HEK293 (cell line): Measurements from ENCODE around the gene CCDC142.

Source experiments
- GLI4 ChIP-seq: fragments of 450-650 bp; formaldehyde crosslinking; IDR thresholded peaks from 2 replicates; pipeline ENCODE4 v1.5.1; 2016; ENCODE audit warnings: missing biosample characterization, missing genetic modification characterization
- GLIS1 ChIP-seq: fragments of 450-650 bp; formaldehyde crosslinking; IDR thresholded peaks from 2 replicates; pipeline ENCODE4 v1.5.1; 2016; ENCODE audit warnings: missing biosample characterization, missing genetic modification characterization
- KLF8 ChIP-seq: fragments of 450-650 bp; formaldehyde crosslinking; IDR thresholded peaks from 2 replicates; pipeline ENCODE4 v1.5.1; 2016; ENCODE audit warnings: missing biosample characterization, missing genetic modification characterization
- KLF9 ChIP-seq: fragments of 450-650 bp; formaldehyde crosslinking; IDR thresholded peaks from 2 replicates; pipeline ENCODE4 v1.5.1; 2016; ENCODE audit warnings: missing biosample characterization, missing genetic modification characterization, low read depth
- OVOL3 ChIP-seq: fragments of 450-650 bp; formaldehyde crosslinking; IDR thresholded peaks from 2 replicates; pipeline ENCODE4 v1.5.1; 2016; ENCODE audit warnings: missing biosample characterization, missing genetic modification characterization
- SP2 ChIP-seq: fragments of 450-650 bp; formaldehyde crosslinking; IDR thresholded peaks from 2 replicates; pipeline ENCODE4 v1.5.1; 2016; ENCODE audit warnings: missing biosample characterization, missing genetic modification characterization
- SP3 ChIP-seq: fragments of 450-650 bp; formaldehyde crosslinking; IDR thresholded peaks from 2 replicates; pipeline ENCODE4 v1.5.1; 2016; ENCODE audit warnings: missing biosample characterization, missing genetic modification characterization
- ZBTB20 ChIP-seq: fragments of 450-650 bp; formaldehyde crosslinking; IDR thresholded peaks from 2 replicates; pipeline ENCODE4 v1.5.1; 2016; ENCODE audit warnings: missing biosample characterization, missing genetic modification characterization
- ZNF214 ChIP-seq: fragments of 450-650 bp; formaldehyde crosslinking; IDR thresholded peaks from 2 replicates; pipeline ENCODE4 v1.5.1; 2017; ENCODE audit warnings: missing biosample characterization, mild to moderate bottlenecking, missing genetic modification characterization, borderline replicate concordance
- ZNF610 ChIP-seq: fragments of 450-650 bp; formaldehyde crosslinking; IDR thresholded peaks from 2 replicates; pipeline ENCODE4 v1.5.1; 2016; ENCODE audit warnings: missing biosample characterization, missing genetic modification characterization, borderline replicate concordance
- ZNF629 ChIP-seq: fragments of 450-650 bp; formaldehyde crosslinking; IDR thresholded peaks from 2 replicates; pipeline ENCODE4 v1.5.1; 2017; ENCODE audit warnings: missing biosample characterization, missing genetic modification characterization
- ZNF677 ChIP-seq: fragments of 450-650 bp; IDR thresholded peaks from 2 replicates; pipeline ENCODE4 v1.5.0; 2018; ENCODE audit warnings: missing biosample characterization, mild to moderate bottlenecking, missing genetic modification characterization, moderate library complexity
- ZNF747 ChIP-seq: fragments of 450-650 bp; formaldehyde crosslinking; IDR thresholded peaks from 2 replicates; pipeline ENCODE4 v1.5.1; 2016; ENCODE audit warnings: missing biosample characterization, missing genetic modification characterization
- ZNF76 ChIP-seq: fragments of 450-650 bp; formaldehyde crosslinking; IDR thresholded peaks from 2 replicates; pipeline ENCODE4; 2016; ENCODE audit warnings: low read depth, missing biosample characterization, missing genetic modification characterization, borderline replicate concordance
- ZNF768 ChIP-seq: fragments of 450-650 bp; formaldehyde crosslinking; IDR thresholded peaks from 2 replicates; pipeline ENCODE4 v1.5.1; 2018; ENCODE audit warnings: missing biosample characterization, mild to moderate bottlenecking, missing genetic modification characterization
- ZNF776 ChIP-seq: fragments of 450-650 bp; formaldehyde crosslinking; IDR thresholded peaks from 2 replicates; pipeline ENCODE4 v1.5.0; 2017; ENCODE audit warnings: missing biosample characterization, missing genetic modification characterization, borderline replicate concordance
- ZNF785 ChIP-seq: fragments of 450-650 bp; formaldehyde crosslinking; IDR thresholded peaks from 2 replicates; pipeline ENCODE4 v1.5.1; 2016; ENCODE audit warnings: missing biosample characterization, missing genetic modification characterization
- ZNF830 ChIP-seq: fragments of 450-650 bp; IDR thresholded peaks from 2 replicates; pipeline ENCODE4 v1.5.0; 2018; ENCODE audit warnings: missing biosample characterization, missing genetic modification characterization, low read depth, mild to moderate bottlenecking, moderate library complexity
- TF ChIP-seq, protein P1 (sequence below): fragments of 450-650 bp; formaldehyde crosslinking; IDR thresholded peaks from 2 replicates; pipeline ENCODE4 v1.5.1; 2016; ENCODE audit warnings: missing biosample characterization, missing genetic modification characterization
- TF ChIP-seq, protein P2 (sequence below): fragments of 450-650 bp; formaldehyde crosslinking; IDR thresholded peaks from 2 replicates; pipeline ENCODE4 v1.5.1; 2016; ENCODE audit warnings: missing biosample characterization, missing genetic modification characterization
- TF ChIP-seq, protein P3 (sequence below): fragments of 450-650 bp; formaldehyde crosslinking; IDR thresholded peaks from 2 replicates; pipeline ENCODE4 v1.5.1; 2017; ENCODE audit warnings: missing biosample characterization, mild to moderate bottlenecking, missing genetic modification characterization, moderate library complexity
- TF ChIP-seq, protein P4 (sequence below): fragments of 450-650 bp; formaldehyde crosslinking; IDR thresholded peaks from 2 replicates; pipeline ENCODE4 v1.5.1; 2016; ENCODE audit warnings: missing biosample characterization, missing genetic modification characterization
- TF ChIP-seq, protein P5 (sequence below): fragments of 450-650 bp; formaldehyde crosslinking; optimal IDR thresholded peaks from 2 replicates; pipeline ENCODE3; 2016; ENCODE audit warnings: missing biosample characterization, mild to moderate bottlenecking, missing genetic modification characterization
- TF ChIP-seq, protein P6 (sequence below): fragments of 450-650 bp; formaldehyde crosslinking; IDR thresholded peaks from 2 replicates; pipeline ENCODE4 v1.5.1; 2017; ENCODE audit warnings: missing biosample characterization, missing genetic modification characterization
- TF ChIP-seq, protein P7 (sequence below): fragments of 450-650 bp; formaldehyde crosslinking; IDR thresholded peaks from 2 replicates; pipeline ENCODE4 v1.5.1; 2016; ENCODE audit warnings: missing biosample characterization, missing genetic modification characterization

The CCDC142 gene

DNA sequence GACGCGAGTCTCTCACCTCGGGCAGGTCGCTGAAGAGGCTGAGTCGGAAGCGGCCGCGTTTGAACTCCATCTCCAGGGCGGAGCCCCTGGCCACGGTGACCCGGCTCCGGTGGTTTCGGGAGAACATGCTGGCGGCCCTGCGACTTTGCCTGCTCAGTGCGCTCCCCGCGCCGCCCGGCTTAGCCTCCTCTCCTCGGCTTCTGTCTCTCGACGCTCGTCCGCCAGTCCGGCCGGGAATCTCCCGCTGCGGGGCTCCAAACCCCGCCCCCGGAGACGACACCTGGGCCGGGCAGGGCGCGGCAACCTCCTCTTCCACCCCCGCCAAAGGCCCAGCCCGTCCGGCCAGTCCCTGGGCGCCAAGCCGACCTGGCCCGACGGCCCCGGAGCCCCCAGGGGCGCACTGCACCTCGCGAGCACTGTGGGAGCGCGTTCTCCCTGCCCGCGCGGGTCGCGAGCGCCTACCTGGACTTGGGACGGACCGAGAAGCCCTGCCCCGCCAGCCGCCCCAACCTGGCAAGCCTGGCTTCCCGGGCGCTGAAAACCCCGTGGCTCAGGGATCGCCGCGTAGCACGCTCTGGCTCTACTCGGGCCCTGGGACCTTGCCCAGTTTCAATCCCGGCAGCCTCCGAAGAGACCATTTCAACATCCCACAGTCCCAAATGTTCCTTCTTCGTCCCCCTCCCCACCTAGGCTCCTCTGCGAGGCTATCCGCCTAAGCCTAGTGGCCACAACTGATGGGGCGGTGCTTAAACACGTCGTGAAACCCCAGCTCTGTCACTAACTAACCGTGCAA is 40.9 kb downstream of the CCDC142 start, which contains the start of gene RTKN (continued):
- TF ChIP-seq, protein P1, sequence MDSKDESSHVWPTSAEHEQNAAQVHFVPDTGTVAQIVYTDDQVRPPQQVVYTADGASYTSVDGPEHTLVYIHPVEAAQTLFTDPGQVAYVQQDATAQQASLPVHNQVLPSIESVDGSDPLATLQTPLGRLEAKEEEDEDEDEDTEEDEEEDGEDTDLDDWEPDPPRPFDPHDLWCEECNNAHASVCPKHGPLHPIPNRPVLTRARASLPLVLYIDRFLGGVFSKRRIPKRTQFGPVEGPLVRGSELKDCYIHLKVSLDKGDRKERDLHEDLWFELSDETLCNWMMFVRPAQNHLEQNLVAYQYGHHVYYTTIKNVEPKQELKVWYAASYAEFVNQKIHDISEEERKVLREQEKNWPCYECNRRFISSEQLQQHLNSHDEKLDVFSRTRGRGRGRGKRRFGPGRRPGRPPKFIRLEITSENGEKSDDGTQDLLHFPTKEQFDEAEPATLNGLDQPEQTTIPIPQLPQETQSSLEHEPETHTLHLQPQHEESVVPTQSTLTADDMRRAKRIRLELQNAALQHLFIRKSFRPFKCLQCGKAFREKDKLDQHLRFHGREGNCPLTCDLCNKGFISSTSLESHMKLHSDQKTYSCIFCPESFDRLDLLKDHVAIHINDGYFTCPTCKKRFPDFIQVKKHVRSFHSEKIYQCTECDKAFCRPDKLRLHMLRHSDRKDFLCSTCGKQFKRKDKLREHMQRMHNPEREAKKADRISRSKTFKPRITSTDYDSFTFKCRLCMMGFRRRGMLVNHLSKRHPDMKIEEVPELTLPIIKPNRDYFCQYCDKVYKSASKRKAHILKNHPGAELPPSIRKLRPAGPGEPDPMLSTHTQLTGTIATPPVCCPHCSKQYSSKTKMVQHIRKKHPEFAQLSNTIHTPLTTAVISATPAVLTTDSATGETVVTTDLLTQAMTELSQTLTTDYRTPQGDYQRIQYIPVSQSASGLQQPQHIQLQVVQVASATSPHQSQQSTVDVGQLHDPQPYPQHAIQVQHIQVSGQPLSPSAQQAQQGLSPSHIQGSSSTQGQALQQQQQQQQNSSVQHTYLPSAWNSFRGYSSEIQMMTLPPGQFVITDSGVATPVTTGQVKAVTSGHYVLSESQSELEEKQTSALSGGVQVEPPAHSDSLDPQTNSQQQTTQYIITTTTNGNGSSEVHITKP (tag by site-specific recombination) = peak; percentile 80
- peak; percentile 63; the same call in 1 of the 2 replicates for TF ChIP-seq KLF9 (tag by site-specific recombination)
- TF ChIP-seq ZNF747 (tag by site-specific recombination) = no peak
- no peak for TF ChIP-seq ZNF677 (tag by site-specific recombination)
- no peak for TF ChIP-seq ZNF610
- TF ChIP-seq ZNF830 (tag by site-specific recombination) = no peak
- no peak for TF ChIP-seq ZNF776 (tag by site-specific recombination)
- TF ChIP-seq KLF8 (tag by site-specific recombination) = peak; percentile 85; the same call in 1 of the 2 replicates
- TF ChIP-seq, protein P2, sequence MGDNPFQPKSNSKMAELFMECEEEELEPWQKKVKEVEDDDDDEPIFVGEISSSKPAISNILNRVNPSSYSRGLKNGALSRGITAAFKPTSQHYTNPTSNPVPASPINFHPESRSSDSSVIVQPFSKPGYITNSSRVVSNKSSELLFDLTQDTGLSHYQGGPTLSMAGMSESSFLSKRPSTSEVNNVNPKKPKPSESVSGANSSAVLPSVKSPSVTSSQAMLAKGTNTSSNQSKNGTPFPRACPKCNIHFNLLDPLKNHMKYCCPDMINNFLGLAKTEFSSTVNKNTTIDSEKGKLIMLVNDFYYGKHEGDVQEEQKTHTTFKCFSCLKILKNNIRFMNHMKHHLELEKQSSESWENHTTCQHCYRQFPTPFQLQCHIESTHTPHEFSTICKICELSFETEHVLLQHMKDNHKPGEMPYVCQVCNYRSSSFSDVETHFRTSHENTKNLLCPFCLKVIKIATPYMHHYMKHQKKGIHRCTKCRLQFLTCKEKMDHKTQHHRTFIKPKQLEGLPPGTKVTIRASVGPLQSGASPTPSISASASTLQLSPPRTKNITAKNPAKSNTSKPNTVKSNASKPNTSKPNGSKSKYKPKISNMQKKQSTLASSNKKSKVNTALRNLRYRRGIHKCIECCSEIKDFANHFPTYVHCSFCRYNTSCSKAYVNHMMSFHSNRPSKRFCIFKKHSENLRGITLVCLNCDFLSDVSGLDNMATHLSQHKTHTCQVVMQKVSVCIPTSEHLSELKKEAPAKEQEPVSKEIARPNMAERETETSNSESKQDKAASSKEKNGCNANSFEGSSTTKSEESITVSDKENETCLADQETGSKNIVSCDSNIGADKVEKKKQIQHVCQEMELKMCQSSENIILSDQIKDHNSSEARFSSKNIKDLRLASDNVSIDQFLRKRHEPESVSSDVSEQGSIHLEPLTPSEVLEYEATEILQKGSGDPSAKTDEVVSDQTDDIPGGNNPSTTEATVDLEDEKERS = no peak
- no peak for TF ChIP-seq ZNF214 (tag by site-specific recombination)
- TF ChIP-seq, protein P3, sequence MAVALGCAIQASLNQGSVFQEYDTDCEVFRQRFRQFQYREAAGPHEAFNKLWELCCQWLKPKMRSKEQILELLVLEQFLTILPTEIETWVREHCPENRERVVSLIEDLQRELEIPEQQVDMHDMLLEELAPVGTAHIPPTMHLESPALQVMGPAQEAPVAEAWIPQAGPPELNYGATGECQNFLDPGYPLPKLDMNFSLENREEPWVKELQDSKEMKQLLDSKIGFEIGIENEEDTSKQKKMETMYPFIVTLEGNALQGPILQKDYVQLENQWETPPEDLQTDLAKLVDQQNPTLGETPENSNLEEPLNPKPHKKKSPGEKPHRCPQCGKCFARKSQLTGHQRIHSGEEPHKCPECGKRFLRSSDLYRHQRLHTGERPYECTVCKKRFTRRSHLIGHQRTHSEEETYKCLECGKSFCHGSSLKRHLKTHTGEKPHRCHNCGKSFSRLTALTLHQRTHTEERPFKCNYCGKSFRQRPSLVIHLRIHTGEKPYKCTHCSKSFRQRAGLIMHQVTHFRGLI (tag by site-specific recombination) = 0 out of 2 replicates have a peak, but pooled peaks have one; percentile 33
- peak; percentile 36; the same call in 1 of the 2 replicates for TF ChIP-seq ZNF629
- no peak for TF ChIP-seq OVOL3 (tag by site-specific recombination)
- TF ChIP-seq, protein P4, sequence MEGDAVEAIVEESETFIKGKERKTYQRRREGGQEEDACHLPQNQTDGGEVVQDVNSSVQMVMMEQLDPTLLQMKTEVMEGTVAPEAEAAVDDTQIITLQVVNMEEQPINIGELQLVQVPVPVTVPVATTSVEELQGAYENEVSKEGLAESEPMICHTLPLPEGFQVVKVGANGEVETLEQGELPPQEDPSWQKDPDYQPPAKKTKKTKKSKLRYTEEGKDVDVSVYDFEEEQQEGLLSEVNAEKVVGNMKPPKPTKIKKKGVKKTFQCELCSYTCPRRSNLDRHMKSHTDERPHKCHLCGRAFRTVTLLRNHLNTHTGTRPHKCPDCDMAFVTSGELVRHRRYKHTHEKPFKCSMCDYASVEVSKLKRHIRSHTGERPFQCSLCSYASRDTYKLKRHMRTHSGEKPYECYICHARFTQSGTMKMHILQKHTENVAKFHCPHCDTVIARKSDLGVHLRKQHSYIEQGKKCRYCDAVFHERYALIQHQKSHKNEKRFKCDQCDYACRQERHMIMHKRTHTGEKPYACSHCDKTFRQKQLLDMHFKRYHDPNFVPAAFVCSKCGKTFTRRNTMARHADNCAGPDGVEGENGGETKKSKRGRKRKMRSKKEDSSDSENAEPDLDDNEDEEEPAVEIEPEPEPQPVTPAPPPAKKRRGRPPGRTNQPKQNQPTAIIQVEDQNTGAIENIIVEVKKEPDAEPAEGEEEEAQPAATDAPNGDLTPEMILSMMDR (tag by site-specific recombination) = 0 out of 2 replicates have a peak, but pooled peaks have one; percentile 31
- TF ChIP-seq ZNF785 (tag by site-specific recombination) = no peak
- TF ChIP-seq, protein P5, sequence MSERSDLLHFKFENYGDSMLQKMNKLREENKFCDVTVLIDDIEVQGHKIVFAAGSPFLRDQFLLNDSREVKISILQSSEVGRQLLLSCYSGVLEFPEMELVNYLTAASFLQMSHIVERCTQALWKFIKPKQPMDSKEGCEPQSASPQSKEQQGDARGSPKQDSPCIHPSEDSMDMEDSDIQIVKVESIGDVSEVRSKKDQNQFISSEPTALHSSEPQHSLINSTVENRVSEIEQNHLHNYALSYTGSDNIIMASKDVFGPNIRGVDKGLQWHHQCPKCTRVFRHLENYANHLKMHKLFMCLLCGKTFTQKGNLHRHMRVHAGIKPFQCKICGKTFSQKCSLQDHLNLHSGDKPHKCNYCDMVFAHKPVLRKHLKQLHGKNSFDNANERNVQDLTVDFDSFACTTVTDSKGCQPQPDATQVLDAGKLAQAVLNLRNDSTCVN (tag by site-specific recombination) = peak; percentile 93
- peak; percentile 63; the same call in 1 of the 2 replicates for TF ChIP-seq GLIS1
- no peak for TF ChIP-seq ZNF768 (tag by site-specific recombination)
- peak; percentile 93 for TF ChIP-seq ZNF76 (tag by site-specific recombination)
- TF ChIP-seq, protein P6, sequence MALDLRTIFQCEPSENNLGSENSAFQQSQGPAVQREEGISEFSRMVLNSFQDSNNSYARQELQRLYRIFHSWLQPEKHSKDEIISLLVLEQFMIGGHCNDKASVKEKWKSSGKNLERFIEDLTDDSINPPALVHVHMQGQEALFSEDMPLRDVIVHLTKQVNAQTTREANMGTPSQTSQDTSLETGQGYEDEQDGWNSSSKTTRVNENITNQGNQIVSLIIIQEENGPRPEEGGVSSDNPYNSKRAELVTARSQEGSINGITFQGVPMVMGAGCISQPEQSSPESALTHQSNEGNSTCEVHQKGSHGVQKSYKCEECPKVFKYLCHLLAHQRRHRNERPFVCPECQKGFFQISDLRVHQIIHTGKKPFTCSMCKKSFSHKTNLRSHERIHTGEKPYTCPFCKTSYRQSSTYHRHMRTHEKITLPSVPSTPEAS (tag by site-specific recombination) = no peak
- TF ChIP-seq SP2 (tag by site-specific recombination) = peak; percentile 67
- peak; percentile 67 for TF ChIP-seq SP3 (tag by site-specific recombination)
- TF ChIP-seq, protein P7, sequence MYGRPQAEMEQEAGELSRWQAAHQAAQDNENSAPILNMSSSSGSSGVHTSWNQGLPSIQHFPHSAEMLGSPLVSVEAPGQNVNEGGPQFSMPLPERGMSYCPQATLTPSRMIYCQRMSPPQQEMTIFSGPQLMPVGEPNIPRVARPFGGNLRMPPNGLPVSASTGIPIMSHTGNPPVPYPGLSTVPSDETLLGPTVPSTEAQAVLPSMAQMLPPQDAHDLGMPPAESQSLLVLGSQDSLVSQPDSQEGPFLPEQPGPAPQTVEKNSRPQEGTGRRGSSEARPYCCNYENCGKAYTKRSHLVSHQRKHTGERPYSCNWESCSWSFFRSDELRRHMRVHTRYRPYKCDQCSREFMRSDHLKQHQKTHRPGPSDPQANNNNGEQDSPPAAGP (tag by site-specific recombination) = peak; percentile 9; the same call in 1 of the 2 replicates
- 0 out of 2 replicates have a peak, but pooled peaks have one; percentile 13 for TF ChIP-seq GLI4 (tag by site-specific recombination)
- TF ChIP-seq ZBTB20 (tag by site-specific recombination) = peak; percentile 95
